NCI-H146 treated with DMSO at 0.1 percent for 48 hours (cell line): ENCODE measurements around the gene EEPD1.

ENCODE experiments used
- DNase-seq: peaks from one replicate; lab custom pipeline; 2025; ENCODE audit not compliant: unreplicated experiment; lab: John Stamatoyannopoulos, UW

Gene EEPD1

DNA sequence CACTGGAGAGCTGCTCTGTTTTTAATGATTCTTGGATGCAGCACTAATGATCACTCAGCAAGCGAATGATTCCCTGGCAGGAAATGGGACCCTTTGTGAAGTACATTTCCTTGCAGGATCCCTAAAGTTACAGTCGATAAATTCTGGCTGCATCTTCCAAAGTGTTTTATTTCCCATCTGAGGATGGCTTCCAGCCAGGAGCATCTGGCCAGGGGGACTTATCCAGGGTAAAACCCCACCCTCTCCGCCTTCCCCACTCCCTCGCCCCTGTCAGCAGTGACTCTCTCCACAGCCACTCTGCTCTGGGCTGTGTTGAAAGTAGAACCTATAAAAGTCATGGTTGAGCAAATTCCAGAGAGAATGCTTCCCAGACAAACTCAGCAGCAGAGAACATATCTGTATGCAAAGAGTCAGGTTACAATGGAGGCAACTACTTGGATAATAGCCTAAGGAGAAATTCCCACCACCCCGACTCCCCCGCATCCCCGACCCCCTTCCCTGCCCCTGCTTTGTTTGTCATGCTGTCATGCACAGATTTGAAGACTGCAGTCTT is 125.6 kb downstream of the EEPD1 start:
- DNase-seq = peak; percentile 26

DNA sequence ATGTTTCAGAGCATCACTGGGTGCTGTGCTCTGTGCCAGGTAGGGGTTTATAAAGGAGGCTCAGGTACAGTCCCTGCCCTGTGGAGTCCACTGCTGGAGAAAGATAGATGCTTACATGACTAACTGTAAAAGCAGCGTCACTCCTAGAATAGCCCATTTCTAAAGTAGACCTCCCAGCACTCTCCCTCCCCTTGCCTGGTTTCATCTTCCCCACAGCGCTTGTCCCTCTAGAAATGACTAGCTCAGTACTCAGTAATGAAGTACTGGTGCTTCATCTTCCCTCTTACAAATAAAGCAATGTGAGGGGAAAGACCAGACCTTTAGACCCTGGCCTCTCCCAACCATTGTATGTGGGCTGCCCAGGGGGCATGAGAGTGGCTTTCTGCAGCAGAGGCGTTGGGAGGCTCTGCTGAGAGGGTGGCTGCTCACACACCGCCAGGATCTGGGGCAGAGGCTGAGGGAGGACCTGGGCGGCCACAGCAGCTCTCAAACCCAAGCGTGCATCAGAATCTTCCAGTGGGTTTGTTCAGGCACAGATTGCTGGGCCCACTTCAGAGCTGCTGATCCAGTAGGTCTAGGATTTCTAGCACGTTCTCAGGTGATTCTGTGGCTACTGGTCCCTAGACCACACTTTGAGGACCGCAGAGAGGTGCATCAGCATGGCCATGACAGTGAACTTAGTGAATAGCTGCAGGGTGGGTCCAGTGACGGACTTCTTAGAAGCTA is 126.3 kb downstream of the EEPD1 start:
- no peak for DNase-seq

DNA sequence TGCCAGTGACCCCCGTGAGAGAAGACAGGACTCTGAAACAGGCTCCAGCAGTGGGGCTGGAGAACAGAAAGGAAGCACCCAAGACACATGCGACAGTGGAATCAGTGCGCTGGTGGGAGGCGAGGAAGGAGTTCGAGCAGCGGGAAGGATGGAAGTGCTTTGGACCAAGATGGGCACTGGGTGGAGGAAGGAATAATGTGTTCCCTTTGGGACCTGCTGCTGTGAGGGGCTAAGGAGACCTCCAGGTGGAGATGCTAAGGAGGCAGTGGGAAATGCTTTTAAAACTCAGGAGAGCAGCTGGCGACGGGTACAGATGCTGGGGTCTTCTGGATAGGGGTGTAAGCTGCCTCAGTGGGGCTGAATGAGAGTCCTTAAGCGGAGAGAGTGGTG is 126.9 kb downstream of the EEPD1 start:
- no peak for DNase-seq

DNA sequence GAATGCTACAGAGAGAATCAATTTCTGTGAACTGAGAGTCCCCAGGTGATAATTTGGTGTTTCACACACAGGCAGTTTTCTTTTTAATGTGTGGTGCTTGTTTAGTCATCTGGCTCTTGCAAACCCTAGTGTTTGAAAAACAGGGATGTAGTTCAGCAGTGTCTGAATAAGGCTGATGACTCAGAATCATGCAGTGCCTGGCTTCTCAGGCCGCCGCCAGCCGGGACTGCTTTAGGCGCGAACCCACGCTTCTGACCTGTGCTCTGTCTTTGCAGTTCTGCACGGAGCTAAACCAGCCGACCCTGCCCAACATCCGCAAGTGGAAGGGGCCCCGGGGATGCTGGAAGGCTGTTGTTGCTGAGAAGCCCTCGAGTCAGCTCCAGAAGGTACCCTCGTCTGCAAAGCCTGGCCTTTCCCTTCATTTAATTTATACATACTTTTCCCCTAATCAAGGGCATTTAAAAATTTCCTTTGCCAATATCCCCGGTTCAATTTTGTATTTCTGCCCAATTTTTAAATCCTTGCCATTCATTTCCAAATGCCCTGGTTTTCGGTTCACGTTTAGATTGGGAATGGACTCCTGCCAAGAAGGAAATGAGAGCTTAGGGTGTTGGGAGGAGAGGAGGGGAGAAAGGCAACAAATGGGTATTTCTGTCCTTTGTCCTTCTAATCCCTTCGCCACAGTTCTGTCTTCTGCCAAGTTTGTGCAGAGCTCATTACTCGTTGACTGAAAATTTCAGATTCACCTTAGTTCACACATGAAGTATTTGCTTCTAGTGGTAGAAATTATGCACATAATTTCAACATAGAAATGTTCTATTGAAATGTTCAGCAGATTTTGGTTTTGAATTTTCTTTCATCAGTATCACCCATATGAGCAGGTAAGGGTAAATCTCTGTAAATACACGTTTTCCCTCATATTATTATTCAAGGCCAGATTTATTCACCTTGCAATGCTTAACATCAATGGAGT is 128.1 kb downstream of the EEPD1 start:
- DNase-seq = no peak

DNA sequence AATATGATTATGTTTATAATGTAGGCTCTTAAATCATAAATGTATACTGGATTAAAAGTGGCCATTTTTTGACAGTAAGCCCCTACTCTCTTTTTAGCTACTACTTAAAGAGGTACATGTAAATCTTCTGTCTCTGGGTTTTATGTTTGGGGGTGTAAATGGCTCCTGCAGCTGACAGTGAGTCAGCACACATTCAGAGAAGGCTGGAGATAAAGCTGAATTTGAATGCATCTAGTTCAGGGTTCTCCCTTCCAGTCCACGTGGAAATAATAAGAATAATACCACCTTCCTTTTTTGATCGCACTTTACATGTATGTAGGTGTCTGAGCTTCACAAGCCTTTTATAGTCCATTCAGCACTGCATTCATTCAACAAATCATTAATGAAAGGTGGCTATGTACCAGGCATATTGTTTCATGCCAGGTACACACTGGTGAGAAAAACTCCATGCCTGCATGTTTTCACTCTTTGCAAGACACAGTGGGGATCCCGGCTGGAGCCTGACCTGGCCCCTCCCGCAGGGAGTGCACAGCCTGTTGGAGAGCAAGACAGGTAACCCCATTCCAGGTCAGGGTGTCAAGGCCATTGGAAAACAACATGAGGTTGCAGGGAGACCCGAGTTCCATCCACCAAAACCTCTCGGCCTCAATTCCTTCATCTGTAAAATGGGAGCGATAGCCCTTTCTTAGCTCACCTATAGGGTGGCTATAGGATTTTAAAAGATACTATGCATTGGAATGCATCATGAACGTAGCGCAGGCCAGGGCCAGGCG is 129.1 kb downstream of the EEPD1 start:
- no peak for DNase-seq

DNA sequence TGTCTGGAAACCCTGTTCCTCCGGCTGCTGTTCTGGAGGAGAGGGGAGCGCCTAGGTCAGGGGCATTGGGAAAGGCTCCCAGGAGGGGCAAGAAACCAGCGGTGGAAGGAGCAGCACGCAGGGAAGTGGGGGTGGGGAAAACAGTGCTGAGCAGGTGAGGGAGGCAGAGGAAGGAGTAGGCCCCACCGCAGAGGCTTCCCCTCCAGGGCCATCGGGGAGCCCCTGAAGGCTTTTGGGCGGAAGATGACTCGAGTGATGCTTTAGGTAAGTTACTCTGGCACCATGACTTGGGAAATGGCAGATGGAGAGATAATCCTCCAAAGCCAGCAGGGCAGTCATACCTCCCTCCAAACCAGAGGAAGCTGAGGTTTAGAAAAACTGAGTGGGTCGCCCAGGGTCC is 130.1 kb downstream of the EEPD1 start:
- DNase-seq = no peak

DNA sequence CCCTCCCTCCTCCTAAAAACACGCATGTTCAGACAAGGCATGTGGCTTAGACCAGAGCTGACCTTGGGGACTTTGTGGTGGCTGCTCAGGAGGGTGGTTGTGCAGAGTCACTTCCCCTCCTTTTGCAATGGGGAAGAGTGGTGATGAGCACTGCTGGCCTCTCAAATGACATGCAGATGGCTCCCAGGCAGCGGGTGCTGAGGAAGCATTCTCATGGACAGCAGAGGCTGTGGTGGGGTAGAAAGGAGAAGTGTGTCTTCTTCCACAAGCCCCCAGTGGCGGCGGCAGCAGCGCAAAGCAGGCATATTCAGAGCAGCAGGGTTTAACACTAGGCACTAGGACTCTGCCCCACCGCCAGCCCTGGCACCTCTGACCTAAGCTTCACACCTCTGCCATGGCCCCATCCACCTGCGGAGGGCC is 130.7 kb downstream of the EEPD1 start:
- DNase-seq = no peak

DNA sequence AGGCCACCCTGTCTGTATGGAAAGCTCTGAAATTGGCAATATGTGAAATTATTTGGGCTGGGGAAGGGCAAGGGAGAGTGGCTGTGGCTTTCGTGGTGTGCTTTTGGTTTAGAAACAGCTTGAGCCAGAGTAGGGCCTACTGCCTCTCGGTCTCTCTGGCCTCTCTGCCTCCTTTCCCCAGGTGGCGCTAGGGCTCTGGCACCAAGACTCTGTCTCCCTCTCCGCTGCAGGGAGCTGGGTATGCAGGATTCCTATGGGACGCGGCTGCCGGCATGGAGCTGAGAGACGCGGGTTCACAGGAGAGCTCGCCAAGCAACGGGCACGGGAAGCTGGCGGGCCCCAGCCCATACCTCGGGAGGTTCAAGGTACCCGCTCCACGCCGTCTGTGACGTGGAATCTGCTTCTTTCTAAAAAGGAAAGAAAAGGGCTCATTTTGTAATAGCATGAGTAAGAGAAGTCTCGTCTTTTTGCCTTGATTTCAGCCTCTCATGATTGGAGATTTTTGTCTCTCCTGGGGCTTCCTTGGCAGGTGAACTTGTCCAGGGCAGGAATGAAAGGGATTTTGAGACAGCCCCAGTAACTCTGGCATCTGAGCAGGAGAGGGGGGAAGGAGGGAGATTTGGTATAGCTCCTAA is 131.5 kb downstream of the EEPD1 start:
- DNase-seq = no peak

DNA sequence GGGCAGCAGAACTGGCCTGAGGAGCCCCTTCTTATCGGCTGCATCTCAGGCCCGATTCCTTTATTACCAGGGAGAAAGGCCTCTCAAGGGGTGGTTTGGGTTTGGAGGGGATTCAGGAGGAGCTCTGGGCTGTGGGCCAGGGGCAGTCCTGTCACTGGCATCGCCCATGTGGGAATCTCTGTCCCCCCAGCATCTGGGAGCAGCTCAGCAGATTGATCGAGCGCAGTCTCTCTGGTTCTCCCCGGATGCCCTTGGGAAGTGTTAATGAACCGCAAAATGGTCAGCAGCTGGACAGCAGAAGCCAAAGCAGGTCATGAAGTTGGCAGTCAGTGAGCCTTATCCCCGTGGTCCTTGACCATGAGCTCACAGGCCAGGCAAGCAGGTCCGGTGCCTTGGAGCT is 132.2 kb downstream of the EEPD1 start:
- DNase-seq = no peak

DNA sequence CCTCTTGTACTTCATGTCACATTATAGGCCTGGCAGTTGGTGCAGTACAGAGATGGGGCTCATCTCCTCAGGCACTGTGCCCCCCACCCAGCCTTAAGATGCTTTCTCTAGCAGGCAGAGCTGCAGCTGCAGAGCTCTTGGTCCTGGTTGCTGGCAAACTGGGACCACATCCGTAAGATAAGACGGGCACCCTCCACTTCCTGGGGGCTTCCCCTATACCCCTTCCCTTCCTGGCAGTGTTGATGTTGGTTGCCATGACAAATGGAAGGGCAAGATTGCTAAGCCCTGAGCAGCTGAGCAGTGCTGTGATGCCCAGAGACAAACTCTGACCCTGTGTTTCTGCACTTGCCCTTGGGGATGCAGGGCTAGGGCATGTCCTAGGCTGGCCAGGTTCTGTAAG is 133.2 kb downstream of the EEPD1 start:
- DNase-seq = no peak

DNA sequence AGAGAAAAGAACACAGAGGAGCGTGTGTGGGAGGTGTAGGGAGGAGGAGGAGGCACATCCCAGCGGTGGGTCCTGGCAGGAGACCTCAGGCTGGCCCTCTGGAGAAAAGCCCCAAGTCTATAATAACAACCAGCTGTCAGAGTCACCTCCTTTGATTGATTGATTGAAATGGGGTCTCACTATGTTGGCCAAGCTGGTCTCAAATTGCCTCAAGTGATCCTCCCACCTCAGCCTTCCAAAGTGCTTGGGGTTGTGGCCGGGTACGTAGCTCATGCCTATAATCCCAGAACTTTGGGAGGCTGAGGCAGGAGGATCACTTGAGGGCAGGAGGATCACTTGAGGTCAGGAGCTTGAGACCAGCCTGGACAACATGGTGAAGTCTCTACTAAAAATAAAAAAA is 133.6 kb downstream of the EEPD1 start:
- no peak for DNase-seq

DNA sequence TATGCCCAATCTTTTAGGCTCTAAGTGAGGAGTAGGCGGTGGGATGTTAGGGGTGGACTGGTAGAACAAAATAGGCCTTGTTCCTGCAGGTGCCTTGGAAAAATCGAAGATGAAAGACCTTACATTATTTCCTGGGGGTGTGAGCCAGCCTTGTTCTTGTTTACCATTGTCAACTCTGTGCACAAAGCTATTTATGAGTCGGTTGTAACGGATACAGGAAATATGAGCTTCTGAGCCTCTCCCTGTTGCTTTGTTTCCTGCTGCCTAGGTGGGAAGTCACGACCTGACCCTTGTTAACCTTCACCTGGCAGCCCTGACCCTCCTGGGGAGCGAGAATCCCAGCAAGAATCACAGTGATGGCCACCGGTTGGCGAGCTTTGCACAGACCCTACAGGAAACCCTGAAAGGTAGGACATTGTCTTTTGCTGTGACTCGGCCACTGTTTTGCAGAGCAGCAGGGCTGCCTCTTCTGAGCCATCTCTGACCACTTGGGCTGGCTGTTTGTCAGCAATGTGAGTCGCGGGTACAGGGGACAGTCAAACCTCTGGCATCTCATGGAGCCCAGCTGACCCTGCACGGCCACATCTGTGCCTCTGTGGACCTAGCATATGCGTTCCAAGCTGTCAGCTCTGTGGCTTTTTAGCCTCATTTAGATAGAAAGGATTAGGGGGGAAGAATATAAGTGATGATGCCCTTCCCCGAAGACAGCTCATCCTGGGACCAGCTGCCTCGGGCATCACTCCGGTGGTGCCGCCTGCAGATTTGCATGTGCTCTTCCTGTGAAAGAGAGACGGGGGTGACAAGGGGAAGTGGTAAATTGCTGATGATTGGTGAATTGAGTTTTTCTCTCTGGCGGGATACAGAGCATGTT is 134.6 kb downstream of the EEPD1 start:
- peak; percentile 67 for DNase-seq

DNA sequence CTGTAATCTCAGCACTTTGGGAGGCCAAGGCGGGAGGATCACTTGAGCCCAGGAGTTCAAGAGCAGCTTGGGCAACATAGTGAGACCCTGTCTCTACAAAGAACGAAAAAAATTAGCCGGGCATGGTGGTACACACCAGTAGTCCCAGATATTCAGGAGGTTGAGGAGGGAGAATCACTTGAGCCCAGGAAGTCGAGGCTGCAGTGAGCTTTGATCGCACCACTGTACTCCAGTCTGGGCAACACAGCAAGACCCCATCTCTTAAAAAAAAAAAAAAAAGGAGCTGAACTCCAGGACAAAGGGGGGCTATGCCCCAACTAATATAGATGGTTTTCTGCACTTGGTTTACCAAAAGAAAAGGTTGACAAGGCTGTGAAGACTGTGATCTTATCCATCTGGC is 135.4 kb downstream of the EEPD1 start:
- no peak for DNase-seq

DNA sequence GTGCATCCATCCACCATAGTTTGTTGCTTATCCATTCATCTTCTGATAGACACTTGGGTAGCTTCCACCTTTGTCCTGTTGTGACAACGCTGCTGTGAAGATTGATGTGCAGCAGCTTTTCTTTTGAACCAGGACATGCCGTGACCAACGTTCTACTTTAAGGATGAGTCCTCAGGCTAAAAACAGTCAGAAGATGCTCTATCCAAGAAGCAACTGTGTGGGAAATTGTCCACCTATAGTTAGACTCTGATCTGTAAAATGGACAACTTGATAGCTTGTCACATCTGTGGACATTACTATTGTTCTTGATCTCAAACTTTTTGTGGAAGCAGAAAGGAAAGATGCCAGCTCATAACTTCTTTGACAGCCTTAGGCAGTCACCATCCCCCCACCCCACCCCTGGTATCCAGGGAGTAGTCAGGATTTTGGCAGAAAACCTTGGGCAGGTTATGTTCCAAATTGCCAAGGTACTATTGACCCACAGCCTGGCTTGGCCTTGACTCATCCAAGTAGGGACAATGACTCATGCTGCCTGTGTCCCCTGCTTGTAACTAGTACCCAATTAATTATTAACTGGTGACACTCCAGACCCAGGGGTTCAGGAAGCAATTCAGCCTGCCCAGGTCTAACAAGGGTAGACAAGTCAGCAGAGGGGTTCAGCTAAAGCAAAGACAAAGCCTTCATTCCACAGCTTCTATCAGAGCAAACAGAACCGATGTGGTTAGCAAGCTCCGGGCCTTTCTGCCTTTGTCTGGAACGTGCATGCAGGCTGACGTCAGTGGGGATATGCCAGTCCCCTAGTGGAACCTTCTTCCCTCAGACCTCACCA is 137.0 kb downstream of the EEPD1 start:
- DNase-seq = no peak

DNA sequence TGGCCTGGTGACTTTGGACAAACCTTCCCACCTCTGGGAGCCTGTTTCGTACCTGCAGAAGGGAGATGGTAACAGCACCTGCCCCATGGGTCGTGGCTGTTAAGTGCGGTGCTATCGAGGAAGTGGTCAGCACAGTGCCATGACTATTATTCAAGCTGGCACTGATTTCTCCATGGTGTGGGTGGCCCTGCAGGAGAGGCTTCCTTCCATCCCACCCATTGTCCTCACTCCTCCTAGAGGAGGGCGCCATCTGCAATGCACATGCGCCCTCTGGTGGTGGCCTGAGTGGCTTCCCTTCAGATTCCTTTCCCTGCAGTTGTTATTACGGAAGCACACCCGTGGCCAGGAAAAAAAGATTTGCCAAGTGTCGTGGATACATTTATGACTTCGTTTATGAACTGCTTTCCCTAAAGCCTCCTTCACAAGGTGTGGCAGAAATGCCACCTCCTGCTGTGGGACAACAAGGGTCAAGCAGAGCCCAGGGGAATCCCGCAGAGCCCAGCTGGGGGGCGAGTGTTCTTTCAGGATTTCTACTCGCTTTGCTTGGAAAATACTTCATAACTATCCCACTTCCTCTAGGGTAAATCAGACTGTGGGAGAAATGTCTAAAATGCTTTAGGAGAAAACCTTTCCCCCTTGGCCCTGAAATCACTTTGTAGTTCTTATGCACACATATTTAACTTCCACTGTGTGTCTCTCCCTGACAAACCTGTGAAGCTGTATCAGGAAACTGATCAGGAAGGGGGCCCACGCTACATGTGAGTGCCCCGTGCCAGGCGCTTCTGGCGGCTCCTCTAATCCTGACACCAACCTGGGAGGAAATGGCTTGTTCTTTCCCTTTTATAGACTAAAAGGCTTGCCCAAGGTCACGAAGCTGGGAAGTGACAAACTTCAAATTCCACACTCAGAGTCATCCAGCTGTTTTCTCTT is 138.6 kb downstream of the EEPD1 start:
- peak; percentile 67 for DNase-seq

DNA sequence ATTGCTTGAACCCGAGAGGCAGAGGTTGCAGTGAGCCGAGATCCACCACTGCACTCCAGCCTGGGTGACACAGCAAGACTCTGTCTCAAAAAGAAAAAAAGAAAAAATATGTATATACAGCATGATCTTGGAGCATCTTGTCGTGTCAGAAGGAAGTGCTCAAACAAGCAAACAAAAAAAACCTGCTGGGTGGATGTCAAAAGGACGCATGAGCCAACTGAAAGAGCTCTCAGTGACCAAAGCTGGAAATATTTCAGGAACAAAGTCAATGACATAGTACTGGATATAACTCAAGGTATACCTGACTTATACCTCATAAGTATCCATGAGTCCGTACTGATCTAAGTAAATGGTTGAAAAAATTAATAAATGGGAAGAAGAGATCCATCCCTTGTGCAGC is 142.0 kb downstream of the EEPD1 start:
- no peak for DNase-seq

DNA sequence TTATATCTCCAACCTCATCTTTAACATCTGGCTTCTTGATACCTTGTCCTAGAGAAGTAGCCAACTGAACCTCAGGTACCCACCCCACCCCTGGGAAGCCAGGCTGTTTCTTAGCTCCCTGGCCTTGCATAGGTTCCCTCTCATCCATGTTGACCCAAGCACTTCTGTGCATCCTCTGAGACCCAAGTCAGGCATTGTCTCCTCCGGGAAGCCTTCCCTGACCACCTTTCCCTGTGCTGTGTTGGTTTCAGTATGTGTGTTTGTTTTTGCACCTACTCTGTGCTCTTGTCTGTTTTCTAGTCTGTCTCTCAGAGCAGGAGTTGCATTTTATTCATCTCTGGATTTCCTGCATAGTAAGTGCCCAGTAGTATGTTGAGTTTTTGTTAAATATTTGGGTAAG is 143.2 kb downstream of the EEPD1 start:
- no peak for DNase-seq
